Trophoblast cell (in vitro differentiated cells and primary cell): Measurements from ENCODE around the gene CDK8.

ENCODE experiments used
- DNase-seq, 2 donors: peaks; one replicate each; pipeline ENCODE4 v3.0.0-alpha.2; 2016
- H2AFZ ChIP-seq: 2 replicates; pipeline ENCODE4 v1.6.1; 2013; ENCODE audit warnings: low read length, moderate library complexity, mild to moderate bottlenecking; ENCODE audit not compliant: insufficient read depth, poor library complexity
- H2AK5ac ChIP-seq: 2 replicates; pipeline ENCODE4 v1.6.1; 2013; ENCODE audit warnings: mild to moderate bottlenecking, low read length
- H2BK120ac ChIP-seq: 2 replicates; pipeline ENCODE4 v1.6.1; 2013; ENCODE audit warnings: low read length, mild to moderate bottlenecking, moderate library complexity; ENCODE audit not compliant: insufficient read depth, poor library complexity
- H2BK12ac ChIP-seq: 2 replicates; pipeline ENCODE4 v1.6.1; 2013; ENCODE audit warnings: mild to moderate bottlenecking, low read length, moderate library complexity
- H2BK5ac ChIP-seq: 2 replicates; pipeline ENCODE4 v1.6.1; 2013; ENCODE audit warnings: low read length, low read depth, moderate library complexity, mild to moderate bottlenecking; ENCODE audit not compliant: poor library complexity
- H3K14ac ChIP-seq: 2 replicates; pipeline ENCODE4 v1.6.1; 2013; ENCODE audit warnings: mild to moderate bottlenecking, low read length
- H3K18ac ChIP-seq: 2 replicates; pipeline ENCODE4 v1.6.1; 2013; ENCODE audit warnings: mild to moderate bottlenecking, low read length
- H3K23ac ChIP-seq: 2 replicates; pipeline ENCODE4 v1.6.1; 2013; ENCODE audit warnings: low read length
- H3K27ac ChIP-seq: 2 replicates; pipeline ENCODE4 v1.5.1; 2013; ENCODE audit warnings: low read depth, mild to moderate bottlenecking, inconsistent platforms, low read length, moderate library complexity
- H3K27me3 ChIP-seq: 2 replicates; pipeline ENCODE4 v1.6.1; 2013; ENCODE audit warnings: inconsistent platforms, mild to moderate bottlenecking, low read length, moderate library complexity; ENCODE audit not compliant: insufficient read depth
- H3K36me3 ChIP-seq, 2 experiments: 1 replicate in 1 of 2; 2 replicates in 1 of 2; pipeline ENCODE4 v1.6.1; 2013; ENCODE audit warnings: low read length in 2 of 2, mild to moderate bottlenecking in 2 of 2, moderate library complexity in 1 of 2; ENCODE audit not compliant: insufficient read depth in 2 of 2, control insufficient read depth in 1 of 2
- H3K4ac ChIP-seq: 2 replicates; pipeline ENCODE4 v1.6.1; 2013; ENCODE audit warnings: low read depth, mild to moderate bottlenecking, low read length, moderate library complexity
- H3K4me1 ChIP-seq, 2 experiments: 1 replicate in 1 of 2; 2 replicates in 1 of 2; pipeline ENCODE4 v1.6.1; 2013; ENCODE audit warnings: low read length in 2 of 2, mild to moderate bottlenecking in 2 of 2, moderate library complexity in 1 of 2; ENCODE audit not compliant: insufficient read depth in 2 of 2, control insufficient read depth in 1 of 2
- H3K4me2 ChIP-seq: 2 replicates; pipeline ENCODE4 v1.6.1; 2013; ENCODE audit warnings: inconsistent platforms, mild to moderate bottlenecking, low read length, moderate library complexity
- H3K4me3 ChIP-seq: 2 replicates; pipeline ENCODE4 v1.5.1; 2013; ENCODE audit warnings: mild to moderate bottlenecking, low read depth, low read length, inconsistent platforms
- H3K79me1 ChIP-seq: one replicate; pipeline ENCODE4 v1.6.1; 2013; ENCODE audit warnings: low read length
- H3K79me2 ChIP-seq: 2 replicates; pipeline ENCODE4 v1.6.1; 2013; ENCODE audit warnings: low read length, mild to moderate bottlenecking; ENCODE audit not compliant: control insufficient read depth, insufficient read depth, poor library complexity
- H3K9ac ChIP-seq: 2 replicates; pipeline ENCODE4 v1.6.1; 2013; ENCODE audit warnings: mild to moderate bottlenecking, low read length
- H3K9me3 ChIP-seq: 2 replicates; pipeline ENCODE4 v1.6.1; 2013; ENCODE audit warnings: low read depth, mild to moderate bottlenecking, control low read depth, inconsistent platforms, low read length; ENCODE audit not compliant: insufficient read depth
- H4K12ac ChIP-seq: 2 replicates; pipeline ENCODE4 v1.6.1; 2013; ENCODE audit warnings: low read depth, mild to moderate bottlenecking, low read length, moderate library complexity
- H4K8ac ChIP-seq: 2 replicates; pipeline ENCODE4 v1.6.1; 2013; ENCODE audit warnings: low read depth, mild to moderate bottlenecking, low read length, moderate library complexity
- H4K91ac ChIP-seq: one replicate; pipeline ENCODE4 v1.6.1; 2013; ENCODE audit warnings: low read depth, mild to moderate bottlenecking, low read length, moderate library complexity
- WGBS: extraction: QIAGEN DNeasy Blood & Tissue Kit; methylation state at CpG from one replicate; pipeline ENCODE4 v1.1.7; 2013; ENCODE audit warnings: missing lambda C conversion rate; ENCODE audit not compliant: insufficient read length, insufficient coverage; ENCODE audit errors: extremely low coverage; 5-methylcytosine and 5-hydroxymethylcytosine counted together

The CDK8 gene

GRCh38 chr13:26441476-26441875 lies 187.5 kb downstream of the CDK8 start:
- Histone ChIP-seq H3K4me1 (peaks cover 7 to 10% of the 10 kb centered on the region in 2 experiments), H3K27ac (peak overlapping the region; percentile 85), H3K27me3 (no peaks in the 10 kb centered on the region), H3K4me2 (no peak overlapping the region), H4K8ac (no peak overlapping the region), H3K4me3 (no peak overlapping the region), H3K79me2 (no peaks in the 10 kb centered on the region), H3K23ac (no peak overlapping the region), H2AK5ac (no peak overlapping the region), H2BK12ac (no peak overlapping the region), H3K14ac (no peak overlapping the region), H3K9ac (no peak overlapping the region), H4K91ac (no peak overlapping the region), H3K18ac (no peak overlapping the region), H3K4ac (no peak overlapping the region), H4K12ac (no peak overlapping the region), H3K36me3 (no peaks in the 10 kb centered on the region), H3K9me3 (peaks cover 1% of the 10 kb centered on the region), H3K79me1 (peaks cover 10% of the 10 kb centered on the region), H2AFZ (no peak overlapping the region), H2BK5ac (no peak overlapping the region), H2BK120ac (no peak overlapping the region)
- no peak for DNase-seq
- WGBS, result no CpG with 5 or more reads among the region's 8 CpGs

GRCh38 chr13:26442541-26442940 lies 188.6 kb downstream of the CDK8 start:
- no peak overlapping the region for H4K12ac ChIP-seq
- peak overlapping the region; percentile 60 for H4K91ac ChIP-seq
- no peak overlapping the region for H3K23ac ChIP-seq
- WGBS, result no CpG with 5 or more reads among the region's 1 CpG
- no peaks in the 10 kb centered on the region for H3K79me2 ChIP-seq
- no peak overlapping the region for H3K4me3 ChIP-seq
- DNase-seq, result peak; percentile 38 to 63
- no peak overlapping the region for H2AFZ ChIP-seq
- no peak overlapping the region for H3K14ac ChIP-seq
- H2AK5ac ChIP-seq, result no peak overlapping the region
- no peaks in the 10 kb centered on the region for H3K36me3 ChIP-seq
- peak overlapping the region; percentile 10 for H3K4ac ChIP-seq
- no peaks in the 10 kb centered on the region for H3K27me3 ChIP-seq
- H2BK120ac ChIP-seq, result no peak overlapping the region
- peaks cover 7 to 10% of the 10 kb centered on the region in 2 experiments for H3K4me1 ChIP-seq
- no peak overlapping the region for H3K18ac ChIP-seq
- H4K8ac ChIP-seq, result no peak overlapping the region
- H3K27ac ChIP-seq, result peak overlapping the region; percentile 85
- H2BK12ac ChIP-seq, result peak overlapping the region; percentile 37
- H2BK5ac ChIP-seq, result peak overlapping the region; percentile 37
- H3K9ac ChIP-seq, result no peak overlapping the region
- no peak overlapping the region for H3K4me2 ChIP-seq
- H3K9me3 ChIP-seq, result peaks cover 1% of the 10 kb centered on the region
- H3K79me1 ChIP-seq, result peaks cover 10% of the 10 kb centered on the region

DNA sequence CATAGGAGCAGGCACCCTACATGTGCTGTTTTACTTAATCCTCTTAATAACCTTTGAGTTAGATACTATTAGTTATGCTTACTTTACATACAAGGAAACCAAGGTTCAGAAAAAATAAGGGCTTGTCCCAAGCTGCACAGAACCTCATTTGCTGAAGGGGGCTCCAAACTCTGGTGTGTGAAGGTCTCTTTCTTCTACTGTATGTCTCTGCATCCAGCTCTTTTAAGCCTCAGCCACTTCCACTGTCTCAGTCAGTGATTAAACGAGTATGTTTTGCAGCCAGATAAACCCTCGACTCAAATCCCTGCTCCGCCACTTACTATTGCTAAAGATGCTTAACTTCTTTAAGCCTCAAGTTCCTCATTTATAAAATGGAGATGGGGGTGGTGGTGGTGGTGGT lies 191.2 kb downstream of the CDK8 start:
- Histone ChIP-seq H3K9ac (no peak overlapping the region), H3K18ac (no peak overlapping the region), H3K4me2 (no peak overlapping the region), H2AFZ (no peak overlapping the region), H2AK5ac (no peak overlapping the region), H3K9me3 (peaks cover under 1% of the 10 kb centered on the region), H4K91ac (no peak overlapping the region), H2BK5ac (no peak overlapping the region), H4K8ac (no peak overlapping the region), H2BK120ac (no peak overlapping the region), H3K23ac (no peak overlapping the region), H3K27ac (no peak overlapping the region), H3K36me3 (no peaks in the 10 kb centered on the region), H3K14ac (no peak overlapping the region), H3K79me2 (no peaks in the 10 kb centered on the region), H4K12ac (no peak overlapping the region), H3K79me1 (peaks cover 12% of the 10 kb centered on the region), H3K4me3 (no peak overlapping the region), H3K4me1 (peaks cover 15 to 16% of the 10 kb centered on the region in 2 experiments), H3K4ac (no peak overlapping the region), H3K27me3 (no peaks in the 10 kb centered on the region), H2BK12ac (no peak overlapping the region)
- WGBS, result no CpG with 5 or more reads among the region's 3 CpGs
- no peak for DNase-seq

DNA sequence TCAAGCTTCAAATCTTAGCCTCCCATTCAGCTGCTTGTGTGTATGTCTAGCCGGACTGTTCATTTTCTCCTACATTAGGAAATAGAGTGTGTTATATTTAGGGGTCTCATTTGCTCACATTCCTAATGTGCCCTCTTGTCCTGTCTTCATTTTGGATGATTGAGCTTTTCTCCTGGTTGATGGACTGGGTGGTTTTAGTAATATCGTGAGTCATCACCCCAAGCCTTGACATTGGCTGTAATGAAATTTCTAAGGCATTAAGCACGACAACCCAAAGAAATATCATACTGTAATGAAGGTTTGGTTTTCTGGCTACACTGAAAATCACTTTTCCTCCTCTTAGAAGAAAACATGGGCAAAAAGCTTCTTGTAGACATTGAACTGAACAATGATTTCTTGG lies 192.8 kb downstream of the CDK8 start:
- no peak overlapping the region for H4K8ac ChIP-seq
- no peaks in the 10 kb centered on the region for H3K27me3 ChIP-seq
- H3K36me3 ChIP-seq, result no peaks in the 10 kb centered on the region
- no peak overlapping the region for H3K4ac ChIP-seq
- H3K9ac ChIP-seq, result no peak overlapping the region
- no peak overlapping the region for H4K12ac ChIP-seq
- H3K79me1 ChIP-seq, result peaks cover 12% of the 10 kb centered on the region
- no peak overlapping the region for H3K27ac ChIP-seq
- no peaks in the 10 kb centered on the region for H3K79me2 ChIP-seq
- no peak overlapping the region for H3K14ac ChIP-seq
- H3K9me3 ChIP-seq, result no peaks in the 10 kb centered on the region
- no peak overlapping the region for H2BK12ac ChIP-seq
- H2BK120ac ChIP-seq, result no peak overlapping the region
- no peak overlapping the region for H2BK5ac ChIP-seq
- no CpG with 5 or more reads among the region's 3 CpGs for WGBS
- H3K4me2 ChIP-seq, result no peak overlapping the region
- H3K18ac ChIP-seq, result no peak overlapping the region
- peaks cover 15% of the 10 kb centered on the region in 2 experiments for H3K4me1 ChIP-seq
- H2AK5ac ChIP-seq, result no peak overlapping the region
- no peak for DNase-seq
- no peak overlapping the region for H4K91ac ChIP-seq
- no peak overlapping the region for H3K23ac ChIP-seq
- no peak overlapping the region for H3K4me3 ChIP-seq
- H2AFZ ChIP-seq, result no peak overlapping the region
